Activated CD8-positive, alpha-beta T cell treated with anti-CD3 and anti-CD28 coated beads, Interleukin-2, amount 10 ng/mL, durations not matched to agents 7 days and 5 days (primary cell): ENCODE results near the gene TBC1D22A. TPM values are rescaled to one million over a fixed set of nuclear protein-coding genes. Genes with fewer than 3 reads are reported as not detected.

Experiments
- ATAC-seq: fragments of 150-1000 bp; cut with Tn5 transposase; one replicate; pipeline ENCODE4 v1.10.0; 2021; ENCODE audit warnings: moderate library complexity
- CTCF ChIA-PET: fragments of 350-600 bp; sonication (Branson Sonifier 250); formaldehyde crosslinking; loops from one replicate; lab custom pipeline; 2021; ENCODE audit warnings: antibody characterized with exemption; lab: Charles Lee
- POLR2A ChIA-PET: fragments of 350-600 bp; sonication (Branson Sonifier 250); formaldehyde crosslinking; loops from one replicate; lab custom pipeline; 2021; ENCODE audit warnings: antibody characterized with exemption; lab: Charles Lee
- DNase-seq: peaks from one replicate; pipeline ENCODE4 v3.0.0-alpha.2; 2020
- H3K27ac Mint-ChIP-seq: one replicate; pipeline ENCODE4 v1.8.0; 2021; ENCODE audit warnings: mild to moderate bottlenecking, mixed read lengths
- H3K27me3 Mint-ChIP-seq: one replicate; pipeline ENCODE4 v1.8.0; 2021; ENCODE audit warnings: low read depth, mixed read lengths
- H3K36me3 Mint-ChIP-seq: one replicate; pipeline ENCODE4 v1.8.0; 2021; ENCODE audit warnings: low read depth, mixed read lengths
- H3K4me1 Mint-ChIP-seq: one replicate; pipeline ENCODE4 v1.8.0; 2021; ENCODE audit warnings: low read depth, mixed read lengths
- H3K4me3 Mint-ChIP-seq: one replicate; pipeline ENCODE4 v1.8.0; 2021; ENCODE audit warnings: mild to moderate bottlenecking, mixed read lengths
- H3K9me3 Mint-ChIP-seq: one replicate; pipeline ENCODE4 v1.8.0; 2022; ENCODE audit warnings: mixed read lengths; ENCODE audit not compliant: insufficient read depth
- total RNA-seq, 2 experiments: library from RNA; stranded (reverse); gene quantifications; one replicate each; pipeline ENCODE4 v1.2.3, GENCODE V29; 2021

Gene TBC1D22A
- total RNA-seq, 2 experiments from 2014 or later = 34.1 to 38.7 TPM

DNA sequence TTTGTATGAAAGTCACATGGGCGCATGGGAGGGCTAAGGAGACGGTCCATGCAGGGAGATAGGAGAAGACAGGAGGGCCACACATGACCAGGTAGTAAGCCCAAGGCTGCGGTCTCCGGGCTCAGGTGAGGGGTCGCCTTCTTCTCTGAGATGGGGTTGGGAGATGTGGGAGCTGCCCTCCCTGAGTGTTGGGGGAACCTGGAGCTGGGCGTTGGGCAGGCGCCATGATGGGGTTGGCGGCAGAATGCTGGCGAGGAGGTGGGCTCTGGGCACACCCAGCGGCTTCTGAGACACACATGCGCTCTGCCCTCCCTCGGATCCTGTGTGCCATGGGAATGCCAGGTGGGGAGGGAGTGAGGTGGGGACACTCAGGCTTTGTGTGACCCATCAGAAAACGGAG, 254.8 kb downstream of the TBC1D22A start:
- no peak for DNase-seq
- Mint-ChIP-seq H3K4me3 (no peak overlapping the region), H3K36me3 (peaks cover 33% of the 10 kb centered on the region), H3K27ac (no peak overlapping the region), H3K27me3 (no peaks in the 10 kb centered on the region), H3K9me3 (no peaks in the 10 kb centered on the region), H3K4me1 (peaks cover 11% of the 10 kb centered on the region)
- ChIA-PET CTCF (no interaction called here), POLR2A (interaction anchor here (1.0 kb wide), 1 partner anchor 14 kb away, joined by 3 read pairs; no protein-coding TSS in a partner anchor)
- ATAC-seq = no peak

DNA sequence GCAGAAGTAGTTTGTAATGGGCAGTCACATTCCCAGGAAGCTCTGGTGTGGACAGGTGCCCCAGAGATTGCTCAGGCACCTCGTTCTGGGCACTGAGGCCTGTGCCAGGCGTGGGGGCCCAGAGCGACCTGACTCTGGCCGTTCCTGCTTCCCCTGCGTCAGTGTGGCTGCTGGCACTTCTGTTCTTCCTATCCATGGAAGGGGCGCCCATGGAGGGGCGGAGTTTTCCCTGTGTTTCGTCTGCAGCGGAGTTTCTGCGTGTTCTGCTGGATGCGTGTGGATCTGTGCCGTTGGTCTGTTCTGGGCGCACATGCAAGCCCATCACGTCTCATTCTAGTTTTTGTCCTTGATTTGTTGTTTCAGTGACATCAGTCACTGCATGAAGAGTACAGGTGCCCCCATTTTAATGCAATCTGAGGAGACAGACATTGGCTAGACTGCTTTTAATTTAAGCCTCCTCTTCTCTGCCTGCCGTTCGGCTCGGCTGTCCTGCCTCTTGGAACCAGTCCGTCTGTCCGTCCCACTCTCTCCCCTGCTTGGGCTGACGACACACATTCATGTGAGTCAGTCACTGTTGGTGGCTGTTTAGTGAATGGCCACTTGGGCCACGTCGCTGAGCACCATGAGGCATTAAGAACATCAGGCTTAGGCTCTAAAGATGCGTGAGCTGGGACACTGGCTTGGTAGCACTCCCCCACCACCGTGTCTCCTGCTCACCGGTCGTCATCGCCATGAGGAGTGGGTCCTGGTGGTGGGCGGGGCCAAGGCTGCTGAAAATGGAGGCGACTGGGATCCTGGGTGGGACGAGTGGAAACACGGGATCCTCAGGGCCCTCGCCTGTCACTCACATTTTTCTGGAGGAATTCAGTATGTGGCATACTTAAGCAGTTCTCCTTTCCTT, 255.8 kb downstream of the TBC1D22A start:
- Mint-ChIP-seq H3K36me3 (peaks cover 33% of the 10 kb centered on the region), H3K4me3 (no peak overlapping the region), H3K27me3 (no peaks in the 10 kb centered on the region), H3K27ac (no peak overlapping the region), H3K9me3 (no peaks in the 10 kb centered on the region), H3K4me1 (peaks cover 1% of the 10 kb centered on the region)
- ChIA-PET CTCF (no interaction called here), POLR2A (no interaction called here)
- no peak for ATAC-seq
- DNase-seq = no peak

DNA sequence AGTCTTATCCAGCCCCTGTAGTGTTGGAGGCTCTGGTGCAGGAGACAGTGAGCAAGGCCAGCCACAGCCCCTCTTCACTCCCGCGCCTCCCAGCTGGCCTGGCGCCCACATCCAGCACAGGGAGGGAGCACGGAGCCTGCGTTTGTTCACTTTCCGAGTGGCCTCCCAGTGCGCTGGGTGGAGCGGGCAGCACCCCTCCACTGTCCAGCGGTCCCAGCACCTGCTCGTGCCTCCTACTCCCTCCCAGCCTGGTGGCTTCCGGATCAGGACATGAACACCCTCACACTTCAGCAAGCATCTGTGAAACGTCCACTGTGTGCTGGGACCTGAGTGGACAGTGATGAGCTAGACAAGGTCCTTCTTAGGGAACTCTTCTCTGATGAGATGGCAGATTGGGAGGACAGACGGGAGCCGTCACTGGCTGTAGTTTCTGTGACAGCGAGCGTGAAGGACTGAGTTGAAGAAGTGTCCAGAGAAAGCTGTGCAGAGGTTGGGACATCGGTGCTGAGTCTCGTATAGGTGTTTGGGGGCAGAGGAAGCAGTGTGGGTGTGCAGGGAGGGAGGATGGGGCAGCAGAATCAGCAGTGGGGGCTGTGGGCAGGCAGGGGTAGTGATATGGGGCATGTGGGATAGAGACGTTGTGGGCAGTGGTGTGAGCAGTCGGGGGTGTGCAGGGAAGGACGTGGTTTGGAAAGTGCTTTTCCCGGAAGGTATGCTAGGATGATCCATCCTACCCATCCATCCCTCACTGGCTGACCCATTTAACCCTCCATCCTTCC, 256.8 kb downstream of the TBC1D22A start:
- ATAC-seq (no peak), DNase-seq (no peak)
- H3K27ac Mint-ChIP-seq = no peak overlapping the region

DNA sequence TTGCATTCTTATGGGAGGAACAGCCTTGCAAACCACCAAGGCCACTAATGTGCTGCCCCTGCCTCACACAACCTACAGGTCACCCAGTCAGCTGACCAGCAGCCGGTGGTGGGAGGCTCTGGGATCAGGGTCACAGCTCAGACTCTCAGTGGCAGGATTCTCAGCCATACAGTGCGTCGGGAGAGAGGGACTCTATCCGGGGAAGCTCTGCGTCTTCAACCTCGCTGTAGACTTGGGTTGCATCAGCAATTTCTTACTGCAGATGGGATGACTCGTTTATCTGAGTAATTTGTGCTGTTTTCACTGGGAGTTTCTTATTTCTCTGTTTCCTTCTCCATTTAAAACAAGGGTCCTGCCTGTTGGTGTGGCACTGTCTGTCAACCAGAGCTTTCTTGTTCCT, 257.7 kb downstream of the TBC1D22A start:
- no peak overlapping the region for H3K4me3 Mint-ChIP-seq
- no peaks in the 10 kb centered on the region for H3K9me3 Mint-ChIP-seq
- DNase-seq = no peak
- peaks cover 36% of the 10 kb centered on the region for H3K36me3 Mint-ChIP-seq
- ATAC-seq = no peak
- H3K4me1 Mint-ChIP-seq = no peaks in the 10 kb centered on the region
- H3K27me3 Mint-ChIP-seq = no peaks in the 10 kb centered on the region
- ChIA-PET CTCF (no interaction called here), POLR2A (no interaction called here)
- no peak overlapping the region for H3K27ac Mint-ChIP-seq

More for the DNA sequence above, 256.8 kb downstream of the TBC1D22A start:
- Mint-ChIP-seq H3K36me3 (peaks cover 36% of the 10 kb centered on the region), H3K27me3 (no peaks in the 10 kb centered on the region), H3K4me3 (no peak overlapping the region), H3K9me3 (no peaks in the 10 kb centered on the region), H3K4me1 (no peaks in the 10 kb centered on the region)
- ChIA-PET CTCF (no interaction called here), POLR2A (no interaction called here)

DNA sequence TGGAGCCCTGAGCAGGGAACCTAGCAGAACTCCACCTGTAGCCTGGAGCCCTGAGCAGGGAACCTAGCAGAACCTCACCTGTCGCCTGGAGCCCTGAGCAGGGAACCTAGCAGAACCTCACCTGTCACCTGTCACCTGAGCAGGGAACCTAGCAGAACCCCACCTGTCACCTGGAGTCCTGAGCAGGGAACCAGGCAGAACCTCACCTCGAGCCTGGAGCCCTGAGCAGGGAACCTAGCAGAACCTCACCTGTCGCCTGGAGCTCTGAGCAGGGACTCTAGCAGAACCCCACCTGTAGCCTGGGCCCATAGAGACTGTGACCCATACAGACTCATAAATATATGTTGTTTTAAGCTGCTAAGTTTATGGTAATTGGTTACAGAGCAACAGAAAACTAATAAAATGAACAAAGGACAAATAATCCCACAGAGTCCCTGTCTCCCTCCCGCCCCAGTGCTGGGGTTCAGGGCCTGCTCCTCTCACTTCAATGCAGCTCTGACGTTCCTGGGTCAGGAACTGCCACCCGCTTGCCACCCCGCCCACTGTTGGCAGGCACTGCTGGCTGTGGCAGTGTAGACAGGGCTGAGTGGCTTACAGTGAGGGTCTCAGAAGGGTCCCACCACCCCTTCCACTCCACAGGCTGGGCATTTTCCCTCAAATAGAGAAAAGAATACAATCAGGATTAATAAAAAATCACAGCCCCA, 259.1 kb downstream of the TBC1D22A start:
- CTCF ChIA-PET = no interaction called here
- Mint-ChIP-seq H3K9me3 (no peaks in the 10 kb centered on the region), H3K4me1 (no peaks in the 10 kb centered on the region), H3K27ac (no peak overlapping the region), H3K4me3 (no peak overlapping the region), H3K36me3 (peaks cover 34% of the 10 kb centered on the region), H3K27me3 (no peaks in the 10 kb centered on the region)
- DNase-seq = no peak
- no peak for ATAC-seq
- POLR2A ChIA-PET = no interaction called here

DNA sequence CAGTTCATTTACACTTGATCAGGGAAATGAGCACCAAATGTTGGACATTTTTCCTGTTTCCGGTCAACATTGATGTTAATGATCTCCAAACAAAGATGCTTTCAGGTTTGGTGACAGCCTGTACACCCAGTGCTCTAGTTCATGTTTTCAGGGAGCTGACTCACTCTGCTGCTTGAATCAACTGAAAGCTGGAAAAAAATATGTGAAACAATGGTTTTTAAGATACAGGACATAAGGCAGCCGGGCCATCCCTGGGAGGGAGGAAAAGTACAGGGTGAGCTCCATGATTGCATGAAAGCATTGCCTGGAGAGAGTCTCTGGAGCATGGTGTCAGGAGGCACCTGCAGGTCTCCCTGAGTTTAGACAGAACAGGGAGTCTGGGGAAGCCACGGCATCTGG, 259.6 kb downstream of the TBC1D22A start:
- CTCF ChIA-PET = interaction anchor here (1.4 kb wide), 1 partner anchor 10 kb away, joined by 4 read pairs; no protein-coding TSS in a partner anchor
- no peak for ATAC-seq
- no peaks in the 10 kb centered on the region for H3K4me1 Mint-ChIP-seq
- DNase-seq = no peak
- H3K36me3 Mint-ChIP-seq = peaks cover 31% of the 10 kb centered on the region
- no peaks in the 10 kb centered on the region for H3K27me3 Mint-ChIP-seq
- H3K4me3 Mint-ChIP-seq = no peak overlapping the region
- H3K27ac Mint-ChIP-seq = no peak overlapping the region
- H3K9me3 Mint-ChIP-seq = no peaks in the 10 kb centered on the region
- POLR2A ChIA-PET = no interaction called here

DNA sequence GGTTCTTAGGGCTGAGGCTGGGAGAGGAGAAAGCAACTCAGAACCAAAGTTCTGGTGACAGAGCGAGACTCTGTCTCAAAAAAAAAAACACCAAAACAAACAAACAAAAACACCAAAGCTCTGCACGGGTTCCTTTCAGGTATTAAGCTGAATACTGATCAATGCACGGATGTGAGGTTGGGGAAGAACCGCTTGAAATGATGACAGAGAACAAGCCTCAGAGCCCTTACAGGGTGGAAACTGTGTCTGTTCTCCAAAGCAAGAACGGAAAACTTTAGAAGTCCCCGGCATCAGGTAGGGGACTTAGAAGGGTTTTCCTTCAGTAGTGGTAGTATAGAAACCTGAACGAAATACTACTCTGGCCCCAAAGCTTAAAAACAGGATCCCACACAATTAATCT, 260.0 kb downstream of the TBC1D22A start:
- Mint-ChIP-seq H3K9me3 (no peaks in the 10 kb centered on the region), H3K27ac (no peak overlapping the region), H3K27me3 (no peaks in the 10 kb centered on the region), H3K4me3 (no peak overlapping the region), H3K36me3 (peaks cover 30% of the 10 kb centered on the region), H3K4me1 (no peaks in the 10 kb centered on the region)
- DNase-seq = no peak
- no peak for ATAC-seq
- POLR2A ChIA-PET = no interaction called here
- CTCF ChIA-PET = interaction anchor here (1.4 kb wide), 1 partner anchor 10 kb away, joined by 4 read pairs; no protein-coding TSS in a partner anchor

DNA sequence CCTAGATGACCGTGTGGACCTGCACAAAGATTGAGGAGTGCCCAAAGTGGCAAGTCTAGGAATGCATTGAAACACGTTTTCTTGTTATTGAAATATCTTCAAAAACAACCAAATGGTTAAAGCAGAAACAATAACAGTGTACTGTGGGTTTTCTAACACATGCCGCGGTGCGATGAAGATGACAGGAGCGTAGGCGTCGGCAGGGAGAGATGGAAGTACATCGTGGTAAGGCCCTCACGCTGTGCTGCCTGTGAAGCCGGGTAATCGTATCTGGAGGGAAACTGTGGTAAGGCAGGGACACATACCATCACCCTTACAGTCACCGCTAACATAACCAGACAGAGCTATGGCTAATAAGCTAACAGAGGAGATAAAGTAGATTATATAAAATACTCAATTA, 261.4 kb downstream of the TBC1D22A start:
- ATAC-seq (no peak), DNase-seq (no peak)
- no peak overlapping the region for H3K27ac Mint-ChIP-seq
- no peaks in the 10 kb centered on the region for H3K4me1 Mint-ChIP-seq
- no peaks in the 10 kb centered on the region for H3K27me3 Mint-ChIP-seq
- H3K36me3 Mint-ChIP-seq = peaks cover 23% of the 10 kb centered on the region
- no peak overlapping the region for H3K4me3 Mint-ChIP-seq
- no peaks in the 10 kb centered on the region for H3K9me3 Mint-ChIP-seq
- ChIA-PET POLR2A (no interaction called here), CTCF (no interaction called here)

DNA sequence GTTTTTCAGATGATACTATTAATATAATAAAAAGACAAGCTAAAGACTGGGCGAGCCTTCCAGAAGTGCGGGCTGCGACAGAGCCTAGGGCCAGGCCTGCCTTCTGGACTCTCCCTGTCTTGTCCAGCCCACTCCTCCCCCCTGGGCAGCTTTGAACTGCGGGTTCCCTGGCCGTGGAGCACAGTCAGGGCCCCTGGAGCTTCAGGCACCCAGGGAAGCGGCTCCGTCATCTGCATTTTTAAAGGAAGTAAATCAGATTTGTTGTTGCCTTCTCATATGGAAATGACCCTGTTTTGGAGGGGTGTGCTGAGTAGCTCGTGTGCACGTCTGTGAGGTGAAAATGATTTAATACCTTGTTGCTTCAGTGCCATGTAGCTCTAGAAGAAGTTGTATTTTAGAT, 265.3 kb downstream of the TBC1D22A start:
- ATAC-seq (no peak), DNase-seq (no peak)
- Mint-ChIP-seq H3K27ac (no peak overlapping the region), H3K27me3 (no peaks in the 10 kb centered on the region), H3K36me3 (peaks cover 3% of the 10 kb centered on the region), H3K9me3 (no peaks in the 10 kb centered on the region), H3K4me3 (no peak overlapping the region), H3K4me1 (no peaks in the 10 kb centered on the region)
- POLR2A ChIA-PET = no interaction called here
- CTCF ChIA-PET = no interaction called here

DNA sequence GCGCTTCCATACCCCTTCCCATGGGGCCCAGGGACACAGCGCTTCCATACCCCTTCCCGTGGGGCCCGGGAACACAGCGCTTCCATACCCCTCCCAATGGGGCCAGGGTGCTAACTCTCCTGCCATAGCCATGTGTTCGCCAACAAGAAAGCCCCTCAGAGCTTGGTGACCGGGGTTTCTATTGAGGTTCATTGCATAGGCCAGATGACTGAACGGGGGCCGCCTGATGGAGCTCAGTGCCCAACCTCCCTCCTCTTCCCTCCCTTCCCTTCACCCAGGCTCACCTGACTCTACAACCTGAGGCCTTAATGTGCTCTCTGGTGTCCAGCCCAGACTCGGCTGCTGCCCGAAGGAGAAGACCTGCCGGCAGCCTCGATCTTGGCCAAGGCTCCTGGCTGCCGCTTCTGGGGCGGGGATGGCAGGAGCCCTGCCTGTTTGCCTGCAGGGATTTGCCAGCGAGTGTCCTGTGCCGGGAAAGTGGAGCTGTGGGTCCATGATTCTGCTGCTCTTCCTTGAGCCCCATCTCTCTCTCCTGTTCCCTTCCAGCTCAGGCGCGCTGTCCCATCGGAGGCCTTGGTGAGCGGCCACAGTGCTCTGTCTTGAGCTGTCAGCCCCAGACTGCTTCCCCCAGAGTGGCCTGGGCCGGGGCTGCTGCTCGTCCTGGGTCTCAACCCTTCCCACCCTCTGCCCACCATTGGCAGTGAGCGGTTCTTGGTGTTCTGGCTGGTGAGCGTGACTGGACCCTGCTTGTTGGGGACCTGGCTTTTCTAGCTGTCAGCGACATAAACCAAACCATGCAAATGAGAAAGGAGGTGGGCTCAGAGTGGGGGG, 267.0 kb downstream of the TBC1D22A start:
- Mint-ChIP-seq H3K4me3 (no peak overlapping the region), H3K4me1 (no peaks in the 10 kb centered on the region), H3K27me3 (no peaks in the 10 kb centered on the region), H3K9me3 (no peaks in the 10 kb centered on the region), H3K27ac (no peak overlapping the region), H3K36me3 (no peaks in the 10 kb centered on the region)
- POLR2A ChIA-PET = no interaction called here
- CTCF ChIA-PET = no interaction called here
- ATAC-seq (no peak), DNase-seq (no peak)

DNA sequence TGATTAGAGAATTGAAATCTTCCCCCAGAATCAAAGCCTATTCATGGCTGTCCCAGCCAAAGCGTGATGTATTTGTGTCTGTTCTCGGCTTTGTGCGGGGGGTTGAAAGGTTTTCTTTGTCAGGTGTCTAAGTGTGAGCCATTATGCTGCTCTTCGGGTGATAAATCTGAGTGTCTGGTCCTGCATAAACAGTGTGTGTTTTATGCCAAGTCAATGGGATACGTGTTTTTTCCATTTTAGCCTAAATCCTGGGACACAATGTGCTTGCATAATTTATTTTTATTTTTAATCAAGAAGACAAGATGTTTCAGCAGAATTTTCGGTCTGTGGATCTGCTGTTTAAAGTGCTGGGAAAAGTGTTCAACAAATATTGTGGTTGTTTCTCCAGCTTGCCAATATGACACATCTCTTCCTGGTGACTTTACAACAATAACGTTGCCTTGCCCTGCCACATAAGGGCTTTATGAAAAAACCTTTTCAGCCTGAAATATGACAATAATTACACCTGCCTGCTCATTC, 267.8 kb downstream of the TBC1D22A start:
- no peak for ATAC-seq
- H3K27ac Mint-ChIP-seq = no peak overlapping the region
- no peak for DNase-seq
- H3K4me1 Mint-ChIP-seq = no peaks in the 10 kb centered on the region
- H3K36me3 Mint-ChIP-seq = no peaks in the 10 kb centered on the region
- H3K4me3 Mint-ChIP-seq = no peak overlapping the region
- no peaks in the 10 kb centered on the region for H3K27me3 Mint-ChIP-seq
- H3K9me3 Mint-ChIP-seq = no peaks in the 10 kb centered on the region
- ChIA-PET POLR2A (interaction anchor here (0.9 kb wide), 1 partner anchor 13 kb away, joined by 3 read pairs; no protein-coding TSS in a partner anchor), CTCF (no interaction called here)
